ENCODE results near the gene IKZF3.
"Not testable (repeated sequence)": the region's sequence is repeated elsewhere in the genome, so short reads cannot be mapped to it uniquely, and the experiment has no call there.

The IKZF3 gene

GRCh38 chr17:39863918-39864746, at the start of gene IKZF3:
IKZF3 (minus strand) TSS chr17:39864312; CDS start chr17:39864126, 186 bp downstream.
- peak; percentile 77 for ATAC-seq
- H3K27ac Mint-ChIP-seq, result peak within 1 kb of the TSS; percentile 96
- no peaks in the 10 kb centered on the region for H3K9me3 Mint-ChIP-seq
- peak within 1 kb of the TSS; percentile 88 for H3K4me3 Mint-ChIP-seq
- peaks cover 25% of the 10 kb centered on the region for H3K36me3 Mint-ChIP-seq (ENCODE audit: low read depth)
- H3K4me1 Mint-ChIP-seq, result peaks cover 70% of the 10 kb centered on the region
- DNase-seq, result peak; percentile 90
- no peaks in the 10 kb centered on the region for H3K27me3 Mint-ChIP-seq

DNA sequence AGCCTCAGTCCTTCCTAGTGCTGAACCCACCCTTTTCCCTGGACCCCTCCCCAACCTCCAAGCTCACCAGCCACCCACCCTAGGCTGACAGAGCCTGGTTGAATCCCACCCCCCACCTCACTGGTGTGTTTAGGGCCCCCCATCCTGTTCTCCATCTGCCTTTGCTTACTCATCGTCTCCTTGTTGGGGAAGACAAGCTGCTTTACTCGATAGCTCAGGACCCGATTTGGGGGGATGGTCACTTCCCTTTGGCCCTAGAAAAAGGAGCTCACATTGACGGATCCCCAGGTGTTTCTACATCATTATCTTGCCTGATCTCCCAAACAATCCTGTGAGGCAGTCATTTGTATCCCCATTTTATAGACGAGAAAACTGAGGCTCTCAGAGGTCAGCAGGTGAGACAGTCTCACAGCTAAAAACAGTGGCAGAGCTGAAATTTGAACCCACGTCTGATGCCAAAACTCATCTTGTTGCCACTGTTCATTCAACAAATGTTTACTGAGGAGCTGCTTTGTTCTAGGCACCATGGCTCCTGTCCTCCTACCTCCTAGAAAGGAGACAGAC, 44.8 kb upstream of the IKZF3 start:
- Mint-ChIP-seq H3K36me3 (ENCODE audit: low read depth) (peaks cover 25% of the 10 kb centered on the region), H3K4me1 (peaks cover 4% of the 10 kb centered on the region), H3K4me3 (no peak overlapping the region), H3K9me3 (no peaks in the 10 kb centered on the region), H3K27me3 (no peaks in the 10 kb centered on the region), H3K27ac (no peak overlapping the region)
- no peak for DNase-seq
- ATAC-seq, result no peak

- Mint-ChIP-seq H3K36me3 (ENCODE audit: low read depth) (peaks cover 24% of the 10 kb centered on the region), H3K27ac (no peak overlapping the region), H3K9me3 (no peaks in the 10 kb centered on the region), H3K27me3 (no peaks in the 10 kb centered on the region), H3K4me1 (peaks cover 14% of the 10 kb centered on the region), H3K4me3 (no peak overlapping the region)
- no peak for DNase-seq
- no peak for ATAC-seq
These were observed 40.8 kb upstream of the IKZF3 start for GRCh38 chr17:39904990-39905288.

DNA sequence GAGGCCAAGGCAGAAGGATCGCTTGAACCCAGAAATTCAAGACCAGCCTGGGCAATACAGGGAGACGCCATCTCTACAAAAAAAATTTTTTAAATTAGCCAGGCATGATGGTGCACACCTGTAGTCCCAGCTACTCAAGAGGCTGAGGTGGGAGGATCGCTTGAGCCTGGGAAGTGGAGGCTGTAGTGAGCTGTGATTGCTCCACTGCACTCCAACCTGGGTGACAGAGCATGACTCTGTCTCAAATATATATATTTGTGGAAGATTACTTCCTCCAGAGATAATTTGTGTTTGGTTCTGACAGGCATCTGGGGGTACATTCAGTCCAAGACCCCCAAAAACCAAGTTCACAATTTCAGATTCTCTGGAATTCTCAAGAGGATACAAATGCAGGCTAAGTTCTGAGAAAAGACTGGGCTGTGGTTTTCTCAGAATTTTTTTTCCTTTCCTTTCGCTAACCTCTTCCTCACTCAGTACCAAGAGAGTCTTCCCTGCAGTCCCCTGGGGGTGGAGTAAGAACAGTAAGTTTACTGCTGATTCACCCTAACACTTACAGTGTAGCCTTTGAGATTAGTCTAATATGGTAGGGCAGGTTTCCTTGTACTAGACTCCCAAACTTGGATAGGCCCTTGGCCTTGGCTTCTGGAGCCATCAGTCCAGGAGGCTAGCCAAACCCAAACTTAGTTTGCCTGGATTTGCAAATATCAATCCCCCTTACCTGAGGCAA, 39.2 kb upstream of the IKZF3 start:
- peaks cover 23% of the 10 kb centered on the region for H3K36me3 Mint-ChIP-seq (ENCODE audit: low read depth)
- peak overlapping the region; percentile 73 for H3K27ac Mint-ChIP-seq
- ATAC-seq (peak; percentile 80), DNase-seq (no peak)
- no peaks in the 10 kb centered on the region for H3K9me3 Mint-ChIP-seq
- no peak overlapping the region for H3K4me3 Mint-ChIP-seq
- H3K27me3 Mint-ChIP-seq, result no peaks in the 10 kb centered on the region
- peaks cover 14% of the 10 kb centered on the region for H3K4me1 Mint-ChIP-seq

DNA sequence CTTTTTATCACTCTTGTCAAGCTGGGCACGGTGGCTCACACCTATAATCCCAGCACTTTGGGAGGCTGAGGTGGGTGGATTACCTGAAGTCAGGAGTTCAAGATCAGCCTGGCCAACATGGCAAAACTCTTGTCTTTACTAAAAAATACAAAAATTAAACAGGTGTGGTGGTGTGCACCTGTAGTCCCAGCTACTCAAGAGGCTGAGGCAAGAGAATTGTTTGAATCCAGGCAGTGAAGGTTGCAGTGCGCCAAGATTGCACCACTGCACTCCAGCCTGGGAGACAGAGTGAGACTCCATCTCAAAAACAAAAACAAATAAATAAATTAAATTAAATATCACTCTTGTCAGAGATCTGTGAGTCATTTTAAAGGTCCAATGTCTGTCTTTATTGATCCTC, 37.9 kb upstream of the IKZF3 start:
- not testable (repeated sequence) for ATAC-seq, H3K9me3 Mint-ChIP-seq, DNase-seq, H3K4me3 Mint-ChIP-seq, H3K27ac Mint-ChIP-seq, H3K27me3 Mint-ChIP-seq
- H3K4me1 Mint-ChIP-seq, result peaks cover 14% of the 10 kb centered on the region
- H3K36me3 Mint-ChIP-seq (ENCODE audit: low read depth), result peaks cover 20% of the 10 kb centered on the region

DNA sequence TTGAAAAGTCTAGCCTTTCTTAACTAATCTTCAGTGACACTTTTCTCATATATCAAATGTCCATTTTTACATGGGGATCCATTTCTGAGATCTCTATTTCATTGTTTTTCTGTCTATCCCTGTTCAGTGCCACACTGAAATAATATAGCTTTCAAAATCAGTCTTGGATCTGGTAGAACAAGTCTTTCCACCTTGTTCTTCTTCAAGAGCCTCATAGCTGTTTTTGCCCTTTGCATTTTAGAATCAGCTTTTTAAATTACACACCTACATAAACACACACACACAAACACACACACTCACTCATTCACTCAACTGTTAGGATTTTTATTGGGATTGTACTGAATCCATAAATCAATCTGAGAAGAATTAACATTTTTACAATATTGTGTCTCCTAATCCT, 35.1 kb upstream of the IKZF3 start:
- DNase-seq (no peak), ATAC-seq (no peak)
- no peaks in the 10 kb centered on the region for H3K9me3 Mint-ChIP-seq
- H3K4me3 Mint-ChIP-seq, result no peak overlapping the region
- H3K27me3 Mint-ChIP-seq, result no peaks in the 10 kb centered on the region
- peaks cover 18% of the 10 kb centered on the region for H3K4me1 Mint-ChIP-seq
- H3K27ac Mint-ChIP-seq, result no peak overlapping the region
- H3K36me3 Mint-ChIP-seq (ENCODE audit: low read depth), result peaks cover 9% of the 10 kb centered on the region

DNA sequence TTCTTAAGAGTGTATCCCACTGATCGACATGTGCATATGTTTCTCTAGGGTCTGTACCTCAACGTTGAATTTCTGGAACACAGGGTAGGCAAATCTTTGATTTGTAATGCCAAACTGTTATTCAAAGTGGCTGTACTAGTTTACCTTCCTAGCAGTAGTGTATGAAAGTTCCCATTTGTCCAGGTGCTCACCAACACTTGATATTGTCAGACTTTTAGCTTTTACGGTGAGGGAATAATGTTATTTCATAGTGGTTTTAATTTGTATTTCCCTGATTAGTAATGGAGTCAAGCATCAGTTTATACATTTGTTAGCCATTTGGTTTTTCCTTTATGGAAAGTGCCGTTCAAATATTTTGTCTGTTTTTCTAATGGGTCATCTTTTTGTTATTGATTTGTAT, 34.0 kb upstream of the IKZF3 start:
- no peaks in the 10 kb centered on the region for H3K27me3 Mint-ChIP-seq
- peaks cover 5% of the 10 kb centered on the region for H3K36me3 Mint-ChIP-seq (ENCODE audit: low read depth)
- H3K4me1 Mint-ChIP-seq, result peaks cover 11% of the 10 kb centered on the region
- no peaks in the 10 kb centered on the region for H3K9me3 Mint-ChIP-seq
- DNase-seq, result no peak
- H3K4me3 Mint-ChIP-seq, result no peak overlapping the region
- ATAC-seq, result no peak
- no peak overlapping the region for H3K27ac Mint-ChIP-seq

DNA sequence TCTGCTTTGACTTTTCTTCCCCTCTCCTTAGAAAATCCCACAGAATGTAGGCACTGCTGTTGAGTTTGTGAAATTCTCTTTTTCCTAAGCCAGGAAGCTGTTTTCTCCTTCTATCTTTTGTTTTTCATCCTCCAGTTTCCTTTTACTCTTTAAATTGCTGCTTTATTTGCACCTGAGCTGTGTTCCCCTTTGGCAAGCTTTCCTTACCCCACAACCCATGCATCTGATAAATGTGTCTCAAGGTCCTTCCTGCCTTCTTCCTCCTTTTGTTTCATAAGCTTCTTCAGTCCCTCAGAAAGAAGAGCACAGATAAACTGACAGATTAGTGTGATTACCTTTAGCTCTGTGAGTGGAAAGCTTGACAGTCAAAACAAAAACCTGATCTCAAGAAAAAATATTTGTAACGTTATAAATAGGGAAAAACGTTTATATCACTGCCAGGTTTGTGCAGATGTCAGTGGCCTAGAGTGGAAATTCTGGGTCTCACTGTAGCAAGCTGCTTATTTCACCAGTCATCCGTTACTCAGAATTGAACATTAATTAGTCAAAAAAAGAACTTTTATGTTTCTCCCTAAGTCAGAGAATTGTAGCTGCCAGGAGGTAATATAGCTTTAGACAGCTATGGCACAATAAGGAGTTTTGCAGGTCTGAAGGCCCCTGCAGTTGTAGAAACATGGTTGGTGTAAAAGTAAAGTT, 30.7 kb upstream of the IKZF3 start:
- H3K36me3 Mint-ChIP-seq (ENCODE audit: low read depth), result no peaks in the 10 kb centered on the region
- no peak overlapping the region for H3K4me3 Mint-ChIP-seq
- H3K4me1 Mint-ChIP-seq, result peaks cover 8% of the 10 kb centered on the region
- H3K27me3 Mint-ChIP-seq, result no peaks in the 10 kb centered on the region
- H3K9me3 Mint-ChIP-seq, result no peaks in the 10 kb centered on the region
- peak overlapping the region; percentile 16 for H3K27ac Mint-ChIP-seq
- DNase-seq (no peak), ATAC-seq (no peak)

GRCh38 chr17:39889200-39889599, 25.1 kb upstream of the IKZF3 start:
- no peak for DNase-seq
- H3K27me3 Mint-ChIP-seq, result peaks cover 2% of the 10 kb centered on the region
- H3K9me3 Mint-ChIP-seq, result no peaks in the 10 kb centered on the region
- H3K4me1 Mint-ChIP-seq, result no peaks in the 10 kb centered on the region
- no peaks in the 10 kb centered on the region for H3K36me3 Mint-ChIP-seq (ENCODE audit: low read depth)
- no peak overlapping the region for H3K27ac Mint-ChIP-seq
- no peak for ATAC-seq
- H3K4me3 Mint-ChIP-seq, result no peak overlapping the region

DNA sequence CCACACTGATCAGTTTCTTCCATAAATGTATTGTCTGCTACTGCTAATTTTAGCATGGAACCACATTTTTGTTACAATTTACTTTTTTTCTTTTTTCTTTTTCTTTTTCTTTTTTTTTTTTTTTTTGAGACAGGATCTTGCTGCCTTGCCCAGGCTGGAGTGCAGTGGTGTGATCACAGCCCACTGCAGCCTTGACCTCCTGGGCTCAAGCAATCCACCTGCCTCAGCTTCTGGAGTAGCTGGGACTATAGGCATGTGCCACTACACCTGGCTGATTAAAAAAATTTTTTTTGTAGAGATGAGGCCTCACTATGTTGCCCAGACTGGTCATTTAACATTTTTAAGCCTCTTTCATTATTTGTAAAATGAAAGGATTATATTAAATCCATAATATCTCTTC, 23.0 kb upstream of the IKZF3 start:
- Mint-ChIP-seq H3K27ac (no peak overlapping the region), H3K9me3 (no peaks in the 10 kb centered on the region), H3K36me3 (ENCODE audit: low read depth) (no peaks in the 10 kb centered on the region), H3K4me3 (no peak overlapping the region), H3K4me1 (no peaks in the 10 kb centered on the region), H3K27me3 (peaks cover 2% of the 10 kb centered on the region)
- ATAC-seq (no peak), DNase-seq (no peak)

DNA sequence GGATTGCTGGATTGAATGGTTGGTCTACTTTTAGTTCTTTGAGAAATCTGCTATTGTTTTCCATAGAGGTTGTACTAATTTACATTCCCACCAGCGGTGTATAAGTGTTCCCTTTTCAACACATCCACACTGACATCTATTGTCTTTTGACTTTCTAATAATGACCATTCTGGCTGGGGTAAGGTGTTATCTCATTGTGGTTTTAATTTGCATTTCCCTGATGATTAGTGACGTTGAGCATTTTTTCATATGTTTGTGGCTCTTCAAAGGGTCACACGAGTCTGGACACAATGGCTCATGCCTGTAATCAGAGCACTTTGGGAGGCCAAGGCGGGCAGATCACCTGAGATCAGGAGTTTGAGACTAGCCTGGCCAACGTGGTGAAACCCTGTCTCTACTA, 22.0 kb upstream of the IKZF3 start:
- H3K9me3 Mint-ChIP-seq; H3K4me3 Mint-ChIP-seq; H3K4me1 Mint-ChIP-seq; DNase-seq; H3K36me3 Mint-ChIP-seq (ENCODE audit: low read depth); H3K27ac Mint-ChIP-seq; H3K27me3 Mint-ChIP-seq; ATAC-seq: not testable (repeated sequence)

DNA sequence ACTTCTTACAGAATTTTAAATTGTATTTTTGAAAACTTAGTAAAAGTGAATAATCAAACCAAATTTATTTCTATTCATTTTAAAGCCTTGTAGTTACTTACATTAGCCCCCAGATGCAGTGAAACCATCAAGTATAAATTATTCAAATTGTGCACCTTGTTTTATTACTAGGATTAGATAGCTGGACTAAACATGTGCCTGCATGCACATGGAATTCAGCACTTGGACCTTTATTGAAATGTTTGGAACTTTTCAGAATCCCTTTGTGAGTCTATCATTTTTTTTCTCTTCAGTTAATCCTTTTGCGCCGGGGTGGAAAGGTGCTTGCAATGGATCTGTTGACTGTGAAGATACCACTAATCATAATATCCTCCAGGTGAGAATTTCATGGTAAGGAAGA, 8.6 kb upstream of the IKZF3 start:
- no peaks in the 10 kb centered on the region for H3K9me3 Mint-ChIP-seq
- H3K27ac Mint-ChIP-seq, result no peak overlapping the region
- no peak overlapping the region for H3K4me3 Mint-ChIP-seq
- H3K27me3 Mint-ChIP-seq, result no peaks in the 10 kb centered on the region
- DNase-seq, result no peak
- no peaks in the 10 kb centered on the region for H3K36me3 Mint-ChIP-seq (ENCODE audit: low read depth)
- H3K4me1 Mint-ChIP-seq, result peaks cover 16% of the 10 kb centered on the region
- ATAC-seq, result no peak

GRCh38 chr17:39871801-39872200, 7.7 kb upstream of the IKZF3 start:
- ATAC-seq, result no peak
- Mint-ChIP-seq H3K27me3 (no peaks in the 10 kb centered on the region), H3K4me1 (peaks cover 25% of the 10 kb centered on the region), H3K9me3 (no peaks in the 10 kb centered on the region), H3K27ac (no peak overlapping the region), H3K4me3 (no peak overlapping the region), H3K36me3 (ENCODE audit: low read depth) (no peaks in the 10 kb centered on the region)
- no peak for DNase-seq

- no peaks in the 10 kb centered on the region for H3K36me3 Mint-ChIP-seq (ENCODE audit: low read depth)
These were observed 6.7 kb upstream of the IKZF3 start for GRCh38 chr17:39870776-39871175.

GRCh38 chr17:39868554-39868942, 4.4 kb upstream of the IKZF3 start:
- H3K4me1 Mint-ChIP-seq, result peaks cover 52% of the 10 kb centered on the region

More at GRCh38 chr17:39870776-39871175, 6.7 kb upstream of the IKZF3 start:
- Mint-ChIP-seq H3K4me1 (peaks cover 36% of the 10 kb centered on the region), H3K27ac (no peak overlapping the region), H3K27me3 (no peaks in the 10 kb centered on the region), H3K4me3 (no peak overlapping the region), H3K9me3 (no peaks in the 10 kb centered on the region)
- DNase-seq (no peak), ATAC-seq (no peak)

More at GRCh38 chr17:39868554-39868942, 4.4 kb upstream of the IKZF3 start:
- no peaks in the 10 kb centered on the region for H3K9me3 Mint-ChIP-seq
- peaks cover under 1% of the 10 kb centered on the region for H3K36me3 Mint-ChIP-seq (ENCODE audit: low read depth)
- H3K4me3 Mint-ChIP-seq, result no peak overlapping the region
- DNase-seq, result no peak
- H3K27me3 Mint-ChIP-seq, result no peaks in the 10 kb centered on the region
- H3K27ac Mint-ChIP-seq, result peak overlapping the region; percentile 46
- no peak for ATAC-seq
